Measurements from ENCODE around the gene KRTAP5-2. TPM values are rescaled to one million over a fixed set of nuclear protein-coding genes. Genes with fewer than 3 reads are reported as not detected.
"Not testable (repeated sequence)": the region's sequence is repeated elsewhere in the genome, so short reads cannot be mapped to it uniquely, and the experiment has no call there.

The KRTAP5-2 gene
- total and polyA plus RNA-seq, 2 of the 8 experiments (the other 6 are each of a cell fraction or from before 2014, with no cell fraction given), result not detected

GRCh38 chr11:1595994-1596575 lies 2.0 kb downstream of the KRTAP5-2 start:
- not testable (repeated sequence) for H3K36me3 ChIP-seq (ENCODE audit: control insufficient read depth in 2 of 4, insufficient read depth in 4 of 4, low read length in 3 of 4); H3K79me1 ChIP-seq (ENCODE audit: low read depth, low read length); H3K56ac ChIP-seq (replicated peaks; ENCODE audit: insufficient read length, low read depth, low read length); H3K79me2 ChIP-seq (ENCODE audit: control insufficient read depth in 1 of 2, insufficient read depth in 2 of 2, low read length in 2 of 2); H2AK5ac ChIP-seq (ENCODE audit: low read depth, low read length); H3K9ac ChIP-seq (replicated peaks in 1 of 4; ENCODE audit: extremely low read depth in 1 of 4, low read depth in 3 of 4, low read length in 3 of 4); H3K27me3 ChIP-seq (replicated peaks in 1 of 4; ENCODE audit: control insufficient read depth in 3 of 4, extremely low read depth in 1 of 4, insufficient read depth in 3 of 4, low read length in 3 of 4); DNase-seq (ENCODE audit: low read depth in 1 of 2, low spot score in 2 of 2); H3K14ac ChIP-seq (ENCODE audit: insufficient read length); H3K4ac ChIP-seq (replicated peaks; ENCODE audit: insufficient read length, low read depth, low read length); H2BK120ac ChIP-seq (replicated peaks; ENCODE audit: low read depth, low read length); H3K23me2 ChIP-seq (ENCODE audit: low read depth, low read length); H3K9me3 ChIP-seq (ENCODE audit: insufficient read depth in 2 of 2, low read depth in 1 of 2, low read length in 1 of 2); H2BK20ac ChIP-seq (ENCODE audit: low read length); H3K27ac ChIP-seq (ENCODE audit: low read depth, low read length); H4K91ac ChIP-seq (replicated peaks; ENCODE audit: insufficient read length, low read length); H4K20me1 ChIP-seq (replicated peaks in 1 of 2; ENCODE audit: control insufficient read depth in 1 of 2, insufficient read depth in 2 of 2, low read length in 2 of 2); H3K23ac ChIP-seq (ENCODE audit: insufficient read length)
- WGBS, 2 experiments (ENCODE audit: extremely low coverage in 1 of 2, insufficient coverage in 1 of 2, insufficient read length in 1 of 2, insufficient replicate concordance in 2 of 2, low coverage in 1 of 2, low lambda C conversion rate in 2 of 2, missing lambda C conversion rate in 1 of 2), result 54% methylated on average over 11 of the region's 11 CpGs; no CpG with 5 or more reads in 1 of the 2 experiments
- FAIRE-seq, result peak; percentile 39
- peak overlapping the region; percentile 93 for H2AFZ ChIP-seq (ENCODE audit: low read length)
- H4K8ac ChIP-seq (ENCODE audit: extremely low read depth, insufficient read depth, low read length), result peak overlapping the region; percentile 41; the same call in 1 of the 2 replicates
- TF ChIP-seq, protein P1, sequence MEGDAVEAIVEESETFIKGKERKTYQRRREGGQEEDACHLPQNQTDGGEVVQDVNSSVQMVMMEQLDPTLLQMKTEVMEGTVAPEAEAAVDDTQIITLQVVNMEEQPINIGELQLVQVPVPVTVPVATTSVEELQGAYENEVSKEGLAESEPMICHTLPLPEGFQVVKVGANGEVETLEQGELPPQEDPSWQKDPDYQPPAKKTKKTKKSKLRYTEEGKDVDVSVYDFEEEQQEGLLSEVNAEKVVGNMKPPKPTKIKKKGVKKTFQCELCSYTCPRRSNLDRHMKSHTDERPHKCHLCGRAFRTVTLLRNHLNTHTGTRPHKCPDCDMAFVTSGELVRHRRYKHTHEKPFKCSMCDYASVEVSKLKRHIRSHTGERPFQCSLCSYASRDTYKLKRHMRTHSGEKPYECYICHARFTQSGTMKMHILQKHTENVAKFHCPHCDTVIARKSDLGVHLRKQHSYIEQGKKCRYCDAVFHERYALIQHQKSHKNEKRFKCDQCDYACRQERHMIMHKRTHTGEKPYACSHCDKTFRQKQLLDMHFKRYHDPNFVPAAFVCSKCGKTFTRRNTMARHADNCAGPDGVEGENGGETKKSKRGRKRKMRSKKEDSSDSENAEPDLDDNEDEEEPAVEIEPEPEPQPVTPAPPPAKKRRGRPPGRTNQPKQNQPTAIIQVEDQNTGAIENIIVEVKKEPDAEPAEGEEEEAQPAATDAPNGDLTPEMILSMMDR (IDR thresholded peaks at IDR 0.05; ENCODE audit: control extremely low read depth in 1 of 3, insufficient read depth in 1 of 3, low read depth in 1 of 3, low read length in 3 of 3), result 0 out of 4 replicates have a peak, but pooled peaks of 1 of the 3 experiments have one; percentile 14
- peak overlapping the region; percentile 44; the same call in 1 of the 2 replicates for H2BK5ac ChIP-seq (ENCODE audit: low read depth, low read length)
- peaks cover 2 to 13% (median 5%) of the 10 kb centered on the region in 4 experiments for H3K4me1 ChIP-seq (replicated peaks in 1 of 4; ENCODE audit: control insufficient read depth in 3 of 4, insufficient read depth in 4 of 4, low read length in 3 of 4)
- H4K5ac ChIP-seq (ENCODE audit: insufficient read length, low read depth, low read length), result peak overlapping the region; percentile 47
- H2BK12ac ChIP-seq (ENCODE audit: low read depth, low read length), result peak overlapping the region; percentile 96; the same call in 1 of the 2 replicates
- H3K4me3 ChIP-seq (ENCODE audit: extremely low read depth in 1 of 4, insufficient read depth in 2 of 4, low read depth in 3 of 4, low read length in 4 of 4), result 0 out of 8 replicates have a peak overlapping the region, but pooled peaks of 1 of the 4 experiments have one; percentile 10
- ChIA-PET CTCF (ENCODE audit: partially characterized antibody) (interaction anchor here (0.9 to 7.7 kb wide), 27 partner anchors 9 to 1641 kb away, joined by 3 to 95 read pairs (median 5); partner anchors contain the start of gene KRTAP5-5), POLR2A (ENCODE audit: partially characterized antibody) (interaction anchor here (0.9 to 1.4 kb wide), 4 partner anchors 22 to 56 kb away, joined by 3 to 6 read pairs (median 4); no protein-coding TSS in a partner anchor)
- H2BK15ac ChIP-seq (ENCODE audit: low read length), result peak overlapping the region; percentile 40; the same call in 1 of the 2 replicates
- H3K18ac ChIP-seq (ENCODE audit: extremely low read depth, low read length), result peak overlapping the region; percentile 71; the same call in 1 of the 2 replicates
- H3K4me2 ChIP-seq (ENCODE audit: insufficient read depth in 1 of 2, low read depth in 2 of 2, low read length in 2 of 2), result peak overlapping the region; percentile 37 to 59

All from H1 (cell line).